Left lung (tissue), 14 donors: ENCODE data around the gene TP53I3. TPM values are rescaled to one million over a fixed set of nuclear protein-coding genes. Genes with fewer than 3 reads are reported as not detected.

Source experiments
- ATAC-seq: fragments of 200-7000 bp; cut with Tn5 transposase; one replicate; pipeline ENCODE4 v1.9.1; 2020; ENCODE audit warnings: moderate library complexity
- DNase-seq, 4 donors: peaks; one replicate each; pipeline ENCODE4 v3.0.0-alpha.2; 2013 to 2020
- H3K27ac ChIP-seq, 2 donors: fragments of 200-600 bp; sonication (generic) in 1 of 2; one replicate each; pipeline versions ENCODE4 v1.5.0 to v1.8.0; 2020 to 2021
- H3K27me3 ChIP-seq, 2 donors: fragments of 200-600 bp; sonication (generic) in 1 of 2; one replicate each; pipeline versions ENCODE4 v1.5.0 to v1.8.0; 2020 to 2021
- H3K36me3 ChIP-seq, 2 donors: fragments of 200-600 bp; sonication (generic) in 1 of 2; one replicate each; pipeline versions ENCODE4 v1.5.0 to v1.8.0; 2020 to 2021
- H3K4me1 ChIP-seq, 2 donors: fragments of 200-600 bp; one replicate each; pipeline ENCODE4 v1.8.0; 2021
- H3K4me3 ChIP-seq, 2 donors: fragments of 200-600 bp; sonication (generic) in 1 of 2; one replicate each; pipeline versions ENCODE4 v1.5.0 to v1.8.0; 2020 to 2021; ENCODE audit warnings: mild to moderate bottlenecking in 1 of 2
- H3K9me3 ChIP-seq, 2 donors: fragments of 200-600 bp; sonication (generic) in 1 of 2; one replicate each; pipeline versions ENCODE4 v1.5.0 to v1.8.0; 2020 to 2021
- intact Hi-C, 2 donors: fragments of 100-400 bp; cut with DNase I; formaldehyde crosslinking; loops; one replicate each; pipeline versions ENCODE4 v1.11.2 to v1.14.2; 2022
- long read RNA-seq, 12 donors: library from polyadenylated mRNA in 2 of 12; unstranded in 2 of 12; transcript quantifications; one replicate each; pipeline ENCODE4 v2.0.0 and lab custom pipeline, GENCODE V29; 2019 to 2026
- polyA plus RNA-seq, 6 donors: library from polyadenylated mRNA; unstranded; fragments of 120-200 nt; gene quantifications; one replicate each; pipeline ENCODE4 v1.2.1, GENCODE V29; 2013; ENCODE audit not compliant: insufficient read length in 6 of 6
- total RNA-seq, 2 donors: library from RNA; stranded (reverse); fragmentation: NEBNext Ultra II Directional; extraction: Animal tissue kit (Norgen Biotek cat#: 25700); gene quantifications; one replicate each; pipeline ENCODE4 v1.2.1, GENCODE V29; 2021
- TF ChIP-seq, protein P1 (sequence below), 2 donors: fragments of 200-600 bp; sonication (generic) in 1 of 2; IDR thresholded peaks; one replicate each; pipeline versions ENCODE4 v1.5.0 to v1.8.0; 2021; ENCODE audit warnings: antibody characterized with exemption in 2 of 2
- donor health status: DM: no; HTN: yes; CAD: no.
- donor health status: DM: no; HTN: no; CAD: no.

Gene TP53I3
- total RNA-seq (100 to 1,000 TPM in 1 of 2 donors, 10 to 100 TPM in 1; 56.8 to 123 TPM), polyA plus RNA-seq (10 to 100 TPM; 53.3 to 72.8 (median 64.8) TPM)
- long read RNA-seq, donor 1, transcript TP53I3-202 (6 exons, 1,635 nt) = major isoform, 14 of 35 reads
- long read RNA-seq, donor 1, transcript TP53I3-201 (5 exons, 1,998 nt) = minor isoform, 11 of 35 reads
- long read RNA-seq, donor 1, partial matches to known transcripts = 6 of 35 reads
- long read RNA-seq, donor 1, other reads (novel, unspliced or antisense) = 0 of 35 reads
- long read RNA-seq, donor 2, transcript TP53I3-202 (6 exons, 1,635 nt) = minor isoform, 11 of 52 reads
- long read RNA-seq, donor 2, transcript TP53I3-204 (3 exons, 677 nt) = minor isoform, 6 of 52 reads
- long read RNA-seq, donor 2, transcript TP53I3-201 (5 exons, 1,998 nt) = major isoform, 12 of 52 reads
- long read RNA-seq, donor 2, partial matches to known transcripts = 21 of 52 reads
- long read RNA-seq, donor 2, other reads (novel, unspliced or antisense) = 0 of 52 reads
- long read RNA-seq, donor 3, transcript TP53I3-204 (3 exons, 677 nt) = minor isoform, 6 of 38 reads
- long read RNA-seq, donor 3, transcript TP53I3-201 (5 exons, 1,998 nt) = minor isoform, 10 of 38 reads
- long read RNA-seq, donor 3, transcript TP53I3-202 (6 exons, 1,635 nt) = major isoform, 11 of 38 reads
- long read RNA-seq, donor 3, partial matches to known transcripts = 10 of 38 reads
- long read RNA-seq, donor 3, other reads (novel, unspliced or antisense) = 0 of 38 reads
- long read RNA-seq, donor 4, transcript TP53I3-204 (3 exons, 677 nt) = minor isoform, 15 of 176 reads
- long read RNA-seq, donor 4, transcript TP53I3-201 (5 exons, 1,998 nt) = minor isoform, 39 of 176 reads
- long read RNA-seq, donor 4, transcript TP53I3-202 (6 exons, 1,635 nt) = major isoform, 82 of 176 reads
- long read RNA-seq, donor 4, partial matches to known transcripts = 17 of 176 reads
- long read RNA-seq, donor 4, other reads (novel, unspliced or antisense) = 20 of 176 reads
- long read RNA-seq, donor 5, transcript TP53I3-202 (6 exons, 1,635 nt) = major isoform, 13 of 38 reads
- long read RNA-seq, donor 5, transcript TP53I3-201 (5 exons, 1,998 nt) = major isoform, 13 of 38 reads
- long read RNA-seq, donor 5, partial matches to known transcripts = 9 of 38 reads
- long read RNA-seq, donor 5, other reads (novel, unspliced or antisense) = 0 of 38 reads
- long read RNA-seq, donor 6, transcript TP53I3-202 (6 exons, 1,635 nt) = minor isoform, 7 of 31 reads
- long read RNA-seq, donor 6, transcript TP53I3-201 (5 exons, 1,998 nt) = major isoform, 14 of 31 reads
- long read RNA-seq, donor 6, partial matches to known transcripts = 5 of 31 reads
- long read RNA-seq, donor 6, other reads (novel, unspliced or antisense) = 0 of 31 reads
- long read RNA-seq, donor 7, transcript TP53I3-202 (6 exons, 1,635 nt) = major isoform, 5 of 15 reads
- long read RNA-seq, donor 7, partial matches to known transcripts = 0 of 15 reads
- long read RNA-seq, donor 7, other reads (novel, unspliced or antisense) = 0 of 15 reads
- long read RNA-seq, donor 8, transcript TP53I3-202 (6 exons, 1,635 nt) = major isoform, 7 of 20 reads
- long read RNA-seq, donor 8, partial matches to known transcripts = 6 of 20 reads
- long read RNA-seq, donor 8, other reads (novel, unspliced or antisense) = 0 of 20 reads
- long read RNA-seq, donor 9 = 0 reads
- long read RNA-seq, donor 10, transcript TP53I3-202 (6 exons, 1,635 nt) = major isoform, 50 of 120 reads
- long read RNA-seq, donor 10, transcript TP53I3-201 (5 exons, 1,998 nt) = minor isoform, 40 of 120 reads
- long read RNA-seq, donor 10, partial matches to known transcripts = 6 of 120 reads
- long read RNA-seq, donor 10, other reads (novel, unspliced or antisense) = 17 of 120 reads
- long read RNA-seq, donor 11, transcript TP53I3-201 (5 exons, 1,998 nt) = major isoform, 7 of 10 reads
- long read RNA-seq, donor 11, partial matches to known transcripts = 0 of 10 reads
- long read RNA-seq, donor 11, other reads (novel, unspliced or antisense) = 0 of 10 reads
- long read RNA-seq, donor 12, transcript TP53I3-201 (5 exons, 1,998 nt) = major isoform, 9 of 27 reads
- long read RNA-seq, donor 12, partial matches to known transcripts = 7 of 27 reads
- long read RNA-seq, donor 12, other reads (novel, unspliced or antisense) = 0 of 27 reads

GRCh38 chr2:24084386-24085199 lies at the start of gene TP53I3:
Gene TP53I3 (minus strand): TSS chr2:24084834. CDS start chr2:24084326, 508 bp downstream.
- Histone ChIP-seq H3K27me3 (no peaks in the 10 kb centered on the region), H3K36me3 (peaks cover 0 to 26% of the 10 kb centered on the region in 2 donors), H3K4me1 (peaks cover 9 to 43% of the 10 kb centered on the region in 2 donors), H3K4me3 (peak within 1 kb of the TSS; percentile 62 to 67), H3K9me3 (no peaks in the 10 kb centered on the region), H3K27ac (peak within 1 kb of the TSS; percentile 90 to 96)
- TF ChIP-seq, protein P1, sequence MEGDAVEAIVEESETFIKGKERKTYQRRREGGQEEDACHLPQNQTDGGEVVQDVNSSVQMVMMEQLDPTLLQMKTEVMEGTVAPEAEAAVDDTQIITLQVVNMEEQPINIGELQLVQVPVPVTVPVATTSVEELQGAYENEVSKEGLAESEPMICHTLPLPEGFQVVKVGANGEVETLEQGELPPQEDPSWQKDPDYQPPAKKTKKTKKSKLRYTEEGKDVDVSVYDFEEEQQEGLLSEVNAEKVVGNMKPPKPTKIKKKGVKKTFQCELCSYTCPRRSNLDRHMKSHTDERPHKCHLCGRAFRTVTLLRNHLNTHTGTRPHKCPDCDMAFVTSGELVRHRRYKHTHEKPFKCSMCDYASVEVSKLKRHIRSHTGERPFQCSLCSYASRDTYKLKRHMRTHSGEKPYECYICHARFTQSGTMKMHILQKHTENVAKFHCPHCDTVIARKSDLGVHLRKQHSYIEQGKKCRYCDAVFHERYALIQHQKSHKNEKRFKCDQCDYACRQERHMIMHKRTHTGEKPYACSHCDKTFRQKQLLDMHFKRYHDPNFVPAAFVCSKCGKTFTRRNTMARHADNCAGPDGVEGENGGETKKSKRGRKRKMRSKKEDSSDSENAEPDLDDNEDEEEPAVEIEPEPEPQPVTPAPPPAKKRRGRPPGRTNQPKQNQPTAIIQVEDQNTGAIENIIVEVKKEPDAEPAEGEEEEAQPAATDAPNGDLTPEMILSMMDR (IDR thresholded peaks at IDR 0.05) = peak; percentile 97 to 99
- DNase-seq (peak; percentile 91 to 100 (median 94)), ATAC-seq (peak; percentile 94)
- intact Hi-C loops = no loop called here

DNA sequence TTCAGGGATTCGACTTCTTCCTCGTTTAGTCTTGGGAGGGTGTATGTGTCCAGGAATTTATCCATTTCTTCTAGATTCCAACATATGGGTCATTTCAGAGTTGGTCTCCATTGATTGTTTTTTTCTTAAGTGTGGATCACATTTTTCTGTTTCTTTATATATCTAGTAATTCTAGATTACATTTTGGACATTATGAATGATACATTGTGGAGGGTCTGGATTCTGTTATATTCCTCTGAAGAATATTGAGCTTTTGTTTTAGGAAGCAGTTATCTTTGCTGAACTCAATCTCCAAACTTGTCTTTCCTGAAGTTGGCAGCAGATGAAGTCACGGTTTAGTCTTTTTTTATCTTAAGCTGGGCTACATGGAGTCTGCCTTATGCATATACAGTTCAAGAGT lies 47.9 kb upstream of the TP53I3 start:
- no peak for DNase-seq
- Histone ChIP-seq H3K4me1 (no peaks in the 10 kb centered on the region), H3K36me3 (no peaks in the 10 kb centered on the region), H3K27me3 (no peaks in the 10 kb centered on the region), H3K9me3 (peaks cover 0 to 5% of the 10 kb centered on the region in 2 donors), H3K4me3 (no peak overlapping the region), H3K27ac (no peak overlapping the region)
- TF ChIP-seq, protein P1 (IDR thresholded peaks at IDR 0.05) = no peak
- intact Hi-C loops = no loop called here
- no peak for ATAC-seq

- Histone ChIP-seq H3K27ac (no peak overlapping the region), H3K27me3 (no peaks in the 10 kb centered on the region), H3K9me3 (no peaks in the 10 kb centered on the region), H3K4me1 (peaks cover 4 to 19% of the 10 kb centered on the region in 2 donors), H3K36me3 (no peaks in the 10 kb centered on the region), H3K4me3 (no peak overlapping the region)
- intact Hi-C loops = no loop called here
- DNase-seq = peak in 2 of 4 donors; percentile 84 to 88
- no peak for ATAC-seq
- TF ChIP-seq, protein P1 (IDR thresholded peaks at IDR 0.05) = no peak
These were observed 41.3 kb upstream of the TP53I3 start for GRCh38 chr2:24125956-24126355.
